ENCODE data around the gene PTPN4.

- no peak for TF ChIP-seq POLR2A (IDR thresholded peaks at IDR 0.05)
- TF ChIP-seq, protein P1, sequence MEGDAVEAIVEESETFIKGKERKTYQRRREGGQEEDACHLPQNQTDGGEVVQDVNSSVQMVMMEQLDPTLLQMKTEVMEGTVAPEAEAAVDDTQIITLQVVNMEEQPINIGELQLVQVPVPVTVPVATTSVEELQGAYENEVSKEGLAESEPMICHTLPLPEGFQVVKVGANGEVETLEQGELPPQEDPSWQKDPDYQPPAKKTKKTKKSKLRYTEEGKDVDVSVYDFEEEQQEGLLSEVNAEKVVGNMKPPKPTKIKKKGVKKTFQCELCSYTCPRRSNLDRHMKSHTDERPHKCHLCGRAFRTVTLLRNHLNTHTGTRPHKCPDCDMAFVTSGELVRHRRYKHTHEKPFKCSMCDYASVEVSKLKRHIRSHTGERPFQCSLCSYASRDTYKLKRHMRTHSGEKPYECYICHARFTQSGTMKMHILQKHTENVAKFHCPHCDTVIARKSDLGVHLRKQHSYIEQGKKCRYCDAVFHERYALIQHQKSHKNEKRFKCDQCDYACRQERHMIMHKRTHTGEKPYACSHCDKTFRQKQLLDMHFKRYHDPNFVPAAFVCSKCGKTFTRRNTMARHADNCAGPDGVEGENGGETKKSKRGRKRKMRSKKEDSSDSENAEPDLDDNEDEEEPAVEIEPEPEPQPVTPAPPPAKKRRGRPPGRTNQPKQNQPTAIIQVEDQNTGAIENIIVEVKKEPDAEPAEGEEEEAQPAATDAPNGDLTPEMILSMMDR (IDR thresholded peaks at IDR 0.05) = no peak
Observed at GRCh38 chr2:119728421-119728820, 31.3 kb upstream of the PTPN4 start.

All from adrenal gland (tissue), 5 donors.